T-helper 22 cell (primary cell): ENCODE data around the gene STK10.
"Not testable (repeated sequence)": the region's sequence is repeated elsewhere in the genome, so short reads cannot be mapped to it uniquely, and the experiment has no call there.

Source experiments
- DNase-seq: peaks from one replicate; pipeline ENCODE4 v3.0.0-alpha.2; 2020; ENCODE audit warnings: low read depth

The STK10 gene

DNA sequence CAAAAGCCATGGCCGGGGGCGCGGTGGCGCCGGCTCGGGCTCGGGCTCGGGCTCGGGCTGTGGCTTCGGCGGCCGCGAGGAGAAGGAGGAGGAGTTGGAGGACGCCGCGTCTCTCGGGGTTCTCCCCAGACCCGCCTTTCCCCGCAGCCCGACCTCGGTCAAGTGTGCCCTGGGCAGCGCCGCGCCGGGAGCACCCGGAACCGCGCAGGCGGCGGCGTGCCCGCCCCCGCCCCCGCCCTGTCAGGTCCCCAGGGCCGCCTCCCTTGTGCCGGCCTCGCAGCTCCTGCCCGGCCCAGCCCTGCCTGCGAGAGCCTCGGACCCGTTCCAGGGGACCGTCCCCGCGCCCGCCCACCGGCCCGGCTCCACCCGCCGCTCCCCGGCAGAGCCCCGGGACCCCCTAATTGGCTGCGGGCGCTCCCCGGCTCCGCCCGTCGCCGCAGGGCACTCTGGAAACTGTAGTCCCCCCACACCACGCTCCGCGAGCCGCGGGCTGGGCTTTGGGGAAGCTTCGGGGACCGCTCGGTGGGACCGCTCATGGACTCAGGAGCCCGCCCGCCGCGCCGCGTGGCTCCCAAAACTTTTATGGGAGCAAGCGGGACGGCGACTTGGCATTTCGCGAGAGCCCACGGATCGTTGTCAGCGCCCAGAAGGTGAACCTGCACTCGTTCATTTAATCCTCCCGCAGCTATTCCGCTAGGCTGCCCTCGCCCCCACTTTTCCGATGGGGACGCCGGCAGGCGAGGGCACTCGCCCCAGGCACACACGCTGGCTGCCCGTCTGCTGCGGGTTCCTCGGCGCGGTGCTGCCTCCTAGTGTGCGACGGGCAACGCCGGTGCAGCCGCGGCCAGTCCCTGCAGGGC, at the start of gene STK10:
Gene STK10, minus strand, starts transcription at position 192 of the 860 bp plus-strand sequence. Its CDS starts 182 bp downstream, at position 10.
- DNase-seq = peak; percentile 81

DNA sequence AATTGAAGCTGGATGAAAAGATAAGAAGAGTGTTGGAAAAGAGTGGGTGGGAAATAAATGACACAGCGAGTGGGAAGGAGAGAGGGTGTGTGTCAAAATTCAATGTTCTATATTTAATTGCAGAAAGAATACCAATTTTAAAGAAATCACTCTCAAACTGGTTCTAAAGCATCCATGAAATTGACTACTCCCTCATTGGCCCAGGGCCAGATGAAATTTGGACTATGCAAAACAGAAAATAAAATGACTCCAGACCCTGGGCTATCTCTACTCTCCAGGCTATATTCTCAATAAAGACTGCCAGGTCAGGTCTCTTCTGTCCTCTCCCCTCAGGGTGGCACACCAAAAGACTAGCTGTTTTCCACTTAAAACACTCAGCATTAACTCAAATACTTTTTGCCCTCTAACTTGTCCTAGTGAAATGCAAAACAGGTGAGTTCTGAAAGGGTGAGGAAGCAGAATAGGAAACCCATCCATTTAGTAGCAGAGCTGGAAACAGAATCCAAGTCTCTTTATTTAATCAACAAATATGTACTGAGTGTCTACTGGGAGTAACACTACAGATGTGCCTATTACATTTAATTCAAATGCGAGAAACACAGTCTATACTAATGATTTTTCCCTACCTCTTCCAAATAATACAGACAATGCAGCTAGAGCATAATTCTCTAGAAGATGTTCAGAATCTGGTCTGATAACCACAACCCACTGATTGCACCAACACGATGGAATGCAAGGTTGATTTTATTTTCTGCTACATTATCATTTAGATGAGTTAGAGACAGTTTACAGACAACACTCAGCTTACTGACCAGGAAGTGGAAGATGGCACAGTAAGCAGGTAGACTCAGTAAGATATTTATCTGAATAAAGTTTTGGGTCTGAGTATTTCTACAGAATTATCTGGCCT, 48.1 kb upstream of the STK10 start:
- DNase-seq = no peak

DNA sequence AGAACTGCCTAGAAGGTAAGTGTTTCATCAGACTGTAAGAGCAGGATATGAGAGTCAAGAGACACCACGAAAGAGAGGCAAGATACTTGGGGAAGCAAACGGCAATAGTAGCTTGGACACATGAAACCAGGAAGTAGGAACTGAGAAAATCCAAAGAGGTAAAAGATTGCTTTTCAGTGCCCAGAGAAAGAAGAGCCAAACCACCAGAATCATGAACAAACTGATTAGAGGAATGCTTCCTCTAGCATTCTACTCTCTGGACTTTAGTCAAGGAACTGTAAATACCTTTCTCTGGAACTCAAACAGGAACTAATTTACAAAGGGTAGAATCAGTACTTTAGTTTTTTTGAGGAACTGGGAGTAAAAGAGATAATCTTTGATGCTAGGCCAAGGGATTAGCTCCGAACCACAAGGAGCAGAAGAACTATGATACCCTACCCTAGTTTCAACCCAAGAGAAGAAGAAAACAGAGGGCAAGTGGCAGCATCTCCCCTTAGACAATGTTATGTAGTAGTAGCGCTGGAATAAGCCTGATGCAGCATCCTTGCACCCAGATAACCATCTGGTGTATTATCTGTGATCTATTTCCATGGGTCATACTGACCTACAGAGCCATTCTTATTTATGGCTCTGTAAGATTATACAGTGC, 47.2 kb upstream of the STK10 start:
- no peak for DNase-seq

DNA sequence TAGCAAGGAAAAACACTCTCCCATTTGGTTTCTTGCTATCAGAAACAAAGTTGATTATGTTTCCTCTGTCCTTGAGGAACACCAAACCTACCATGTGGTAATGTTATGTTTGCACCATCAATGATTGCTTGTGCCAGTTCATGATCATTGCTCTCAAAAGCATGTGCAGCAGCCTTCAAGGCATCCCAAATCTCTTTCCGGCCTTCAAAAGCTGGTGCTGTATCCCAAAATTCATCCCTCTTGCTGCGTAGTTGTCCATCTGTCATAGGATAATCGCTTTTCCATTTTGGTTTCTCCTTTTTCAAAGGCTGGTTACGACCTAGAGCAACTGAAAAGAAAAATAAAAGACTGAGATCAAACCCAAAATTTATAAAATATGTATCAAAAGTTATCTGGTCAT, 46.0 kb upstream of the STK10 start:
- DNase-seq = no peak

DNA sequence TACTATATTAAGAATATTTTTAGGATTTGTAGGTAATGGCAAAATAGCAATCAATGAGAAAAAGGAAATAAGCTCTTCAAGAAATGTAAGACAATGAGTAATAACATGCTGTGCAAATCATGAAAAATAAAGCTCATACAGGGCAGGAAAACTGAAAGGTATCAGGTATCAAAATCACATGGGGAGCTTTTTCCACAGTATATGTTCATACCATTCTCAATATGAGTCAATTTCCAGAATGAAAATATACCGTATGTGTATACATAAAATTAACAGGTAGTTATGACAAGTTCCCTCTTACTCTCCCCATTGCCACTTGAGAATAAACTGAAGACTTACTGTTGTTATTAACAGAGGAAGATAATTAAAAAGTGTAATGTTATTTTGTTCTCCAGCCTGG, 41.9 kb upstream of the STK10 start:
- DNase-seq = no peak

DNA sequence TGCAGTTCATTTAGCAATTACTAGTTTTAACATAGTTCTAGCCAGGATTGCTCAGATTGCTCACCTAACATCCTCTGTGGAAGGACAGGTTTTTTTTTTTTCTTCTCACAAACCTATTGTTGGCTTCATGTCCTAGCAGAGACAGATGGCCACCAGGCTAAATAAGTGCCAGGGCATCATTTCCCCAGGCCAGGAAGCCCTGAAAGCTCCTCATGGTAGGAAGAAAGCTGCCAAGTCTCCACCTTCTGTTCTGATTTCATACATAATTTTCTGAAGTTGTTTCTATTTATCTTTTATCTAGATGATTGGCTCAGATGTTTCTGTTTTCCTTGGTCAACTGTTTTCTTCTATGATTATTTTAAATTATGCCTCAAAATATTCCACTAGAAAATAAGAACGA, 37.0 kb upstream of the STK10 start:
- no peak for DNase-seq

DNA sequence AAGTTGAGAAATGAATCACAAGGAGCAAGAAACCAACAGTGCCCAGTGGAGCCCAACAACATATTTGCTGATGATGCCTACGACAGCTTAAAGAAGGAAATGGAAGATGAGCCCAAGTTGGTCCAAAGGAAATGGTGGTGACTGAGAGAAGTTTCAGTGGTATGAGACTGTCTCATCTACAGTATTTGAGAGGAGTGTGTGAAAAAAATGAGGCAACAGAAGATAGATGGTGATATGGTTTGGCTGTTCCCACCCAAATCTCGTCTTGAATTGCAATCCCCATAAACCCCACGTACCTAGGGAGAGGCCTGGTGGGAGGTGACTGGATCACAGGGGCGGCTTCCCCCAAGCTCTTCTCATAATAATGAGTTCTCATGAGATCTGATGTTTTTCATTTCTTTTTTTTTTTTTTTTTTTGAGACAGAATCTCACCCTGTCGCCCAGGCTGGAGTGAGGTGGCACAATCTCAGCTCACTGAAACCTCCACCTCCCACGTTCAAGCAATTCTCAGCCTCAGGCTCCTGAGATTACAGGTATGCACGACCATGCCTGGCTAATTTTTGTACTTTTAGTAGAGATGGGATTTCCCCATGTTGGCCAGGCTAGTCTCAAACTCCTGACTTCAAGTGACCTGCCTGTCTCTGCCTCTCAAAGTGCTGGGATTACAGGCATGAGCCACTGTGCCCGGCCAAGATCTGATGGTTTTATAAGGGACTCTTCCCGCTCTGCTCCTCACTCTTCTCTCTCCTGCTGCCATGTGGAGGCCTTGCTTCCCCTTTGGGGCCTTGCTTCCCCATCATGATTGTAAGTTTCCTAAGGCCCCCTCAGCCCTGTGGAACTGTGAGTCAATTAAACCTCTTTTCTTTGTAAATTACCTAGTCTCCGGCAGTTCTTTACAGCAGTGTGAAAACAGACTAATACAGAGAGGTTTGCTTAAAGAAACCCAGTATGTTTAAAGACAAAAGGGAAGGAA, 36.2 kb upstream of the STK10 start:
- no peak for DNase-seq

DNA sequence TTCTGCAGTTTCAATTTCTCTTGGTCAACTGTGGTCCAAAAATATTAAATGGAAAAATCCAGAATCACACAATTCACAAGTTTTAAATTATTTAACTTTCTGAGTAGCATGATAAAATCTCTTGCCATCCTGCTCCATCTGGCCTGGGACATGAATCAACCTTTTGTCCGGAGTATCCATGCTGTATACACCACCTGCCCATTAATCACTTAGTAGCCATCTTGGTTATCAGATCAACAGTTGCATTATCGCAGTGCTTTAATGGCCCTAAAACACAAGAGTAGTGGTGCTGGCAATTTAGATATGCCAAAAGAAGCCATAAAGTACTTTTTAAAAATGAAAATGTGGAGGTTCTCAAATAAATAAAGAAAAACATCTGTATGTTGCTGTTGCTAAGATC, 31.3 kb upstream of the STK10 start:
- no peak for DNase-seq

DNA sequence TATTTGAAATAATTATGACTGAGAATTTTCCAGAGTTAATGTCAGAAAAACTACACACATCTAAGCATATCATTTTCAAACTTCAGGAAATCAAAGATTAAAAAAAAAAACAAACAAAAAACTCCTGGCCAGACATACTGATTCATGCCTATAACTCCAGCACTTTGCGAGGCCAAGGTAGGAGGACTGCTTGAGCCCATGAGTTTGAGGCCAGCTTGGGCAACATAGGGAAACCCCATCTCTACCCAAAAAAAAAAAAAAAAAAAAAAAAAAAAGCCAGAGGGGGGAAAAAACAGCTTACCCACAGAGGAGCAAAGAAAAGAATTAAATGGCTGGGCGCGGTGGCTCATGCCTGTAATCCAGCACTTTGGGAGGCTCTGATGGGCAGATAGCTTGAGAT, 28.3 kb upstream of the STK10 start:
- no peak for DNase-seq

DNA sequence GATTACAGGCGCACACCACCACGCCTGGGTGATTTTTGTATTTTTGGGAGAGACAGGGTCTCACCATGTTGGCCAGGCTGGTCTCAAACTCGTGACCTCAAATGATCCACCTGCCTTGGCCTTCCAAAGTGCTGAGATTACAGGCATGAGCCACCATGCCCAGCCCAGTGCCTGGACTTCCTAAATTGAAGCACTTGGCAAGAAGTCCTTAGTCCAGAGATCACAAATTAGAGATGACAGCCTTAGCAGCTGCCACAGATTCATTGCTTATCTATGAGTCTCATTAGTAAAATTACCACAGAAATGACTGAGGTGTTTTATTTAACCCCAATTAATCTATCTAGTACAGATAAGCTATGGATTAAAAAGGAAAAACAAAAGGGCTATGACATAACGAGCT, 25.1 kb upstream of the STK10 start:
- DNase-seq = no peak

DNA sequence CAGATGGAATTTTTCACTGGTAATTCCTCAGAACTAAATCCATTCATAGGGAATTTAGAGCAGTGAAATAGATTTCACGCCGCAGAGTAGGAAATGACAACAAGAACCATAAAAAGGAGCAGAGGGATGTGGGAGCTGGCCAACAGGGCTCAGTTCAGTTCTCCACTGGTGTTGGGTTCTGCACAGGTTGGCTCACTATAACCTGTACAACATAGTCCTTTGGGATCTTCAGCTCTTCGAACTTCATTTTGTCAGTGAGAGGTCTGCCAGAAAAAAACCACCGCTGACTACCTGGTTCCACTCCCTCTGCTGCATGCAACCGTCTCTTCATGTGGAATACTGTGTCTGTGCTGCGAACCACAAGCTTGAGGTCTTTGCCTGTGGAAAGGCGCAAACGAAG, 23.7 kb upstream of the STK10 start:
- no peak for DNase-seq

DNA sequence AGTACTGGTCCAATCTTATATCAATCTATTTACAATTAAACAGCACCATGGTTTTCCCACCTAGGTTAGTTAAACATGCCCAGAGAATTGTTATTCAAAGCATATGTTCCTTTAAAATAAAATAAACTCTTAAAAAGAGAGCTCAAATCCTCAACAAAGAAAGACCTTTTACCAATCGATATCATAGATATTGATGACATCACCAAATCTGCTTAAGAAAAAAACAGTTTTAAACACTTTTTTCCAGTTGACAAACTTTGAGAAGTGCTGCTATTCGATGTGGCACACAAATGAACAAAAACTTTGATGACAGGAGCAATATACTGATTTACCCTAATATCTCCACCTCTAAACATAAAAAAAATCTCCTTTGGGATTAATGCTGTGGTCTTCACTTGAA, 21.7 kb upstream of the STK10 start:
- no peak for DNase-seq

DNA sequence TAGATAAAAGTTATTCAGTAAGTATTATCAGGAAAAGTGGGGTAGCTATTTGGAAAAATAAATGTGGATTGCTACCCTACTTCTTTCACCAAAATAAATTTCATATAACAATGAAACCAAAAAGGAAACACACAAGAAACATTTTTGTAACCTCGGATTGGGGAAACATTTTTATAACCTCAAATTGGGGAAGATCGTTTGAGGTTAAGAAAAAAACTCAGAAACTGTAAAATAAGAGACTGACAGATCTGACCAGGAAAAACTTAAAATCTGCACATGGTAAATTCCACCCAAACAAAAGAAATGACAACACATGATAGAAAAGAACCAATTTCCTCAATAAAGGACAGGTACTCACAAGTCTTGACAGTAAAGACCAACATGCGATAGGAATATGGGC, 19.5 kb upstream of the STK10 start:
- no peak for DNase-seq

DNA sequence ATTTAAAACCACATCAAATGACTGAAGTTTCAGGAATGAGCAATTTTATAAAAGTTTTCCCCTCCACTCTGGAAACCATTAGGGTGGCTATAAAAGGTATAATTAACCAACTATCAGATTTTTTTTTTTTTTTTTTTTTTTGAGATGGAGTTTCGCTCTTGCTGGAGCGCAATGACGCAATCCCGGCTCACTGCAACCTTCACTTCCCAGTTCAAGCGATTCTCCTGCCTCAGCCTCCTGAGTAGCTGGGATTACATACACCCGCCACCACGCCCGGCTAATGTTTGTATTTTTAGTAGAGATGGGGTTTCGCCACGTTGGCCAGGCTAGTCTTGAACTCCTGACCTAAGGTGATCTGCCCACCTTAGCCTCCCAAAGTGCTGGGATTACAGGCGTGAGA, 18.0 kb upstream of the STK10 start:
- not testable (repeated sequence) for DNase-seq

DNA sequence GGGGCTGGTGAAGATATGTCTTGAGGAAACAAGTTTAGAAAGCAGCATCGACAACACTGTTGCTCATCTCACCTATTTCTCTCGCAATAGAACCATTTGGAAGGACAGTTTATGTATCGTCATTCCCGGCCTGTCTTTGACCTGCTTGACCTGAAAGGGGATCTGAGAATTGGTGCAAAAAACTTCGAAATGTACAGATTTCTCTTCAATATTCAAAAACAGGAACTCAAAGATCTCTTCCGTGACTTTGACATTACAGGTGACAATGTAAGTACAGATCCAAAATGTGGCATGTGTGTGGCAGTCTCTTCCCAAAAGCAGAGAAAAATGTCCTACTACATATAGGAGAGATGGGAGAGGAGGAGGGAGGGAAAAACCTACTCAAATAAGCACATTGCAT, 12.5 kb upstream of the STK10 start:
- no peak for DNase-seq

DNA sequence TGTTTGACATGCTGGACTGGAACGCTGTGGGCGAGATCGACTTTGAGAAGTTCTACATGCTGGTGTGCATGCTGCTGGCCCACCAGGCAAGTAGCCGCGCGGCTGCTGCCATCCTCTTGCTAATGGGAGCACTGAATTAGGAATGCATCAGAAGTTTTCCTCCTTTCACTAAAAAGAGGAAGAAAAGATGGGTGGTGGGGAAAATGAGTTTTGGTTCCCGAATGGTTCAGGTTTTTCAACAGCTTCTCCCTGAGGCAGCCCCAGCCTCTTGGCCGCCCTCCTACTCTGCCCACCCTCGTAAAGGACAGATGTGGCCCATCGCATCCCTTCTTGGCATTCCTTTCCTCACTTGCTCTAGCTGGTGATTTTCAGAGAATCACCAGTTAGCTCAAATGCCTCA, 11.4 kb upstream of the STK10 start:
- DNase-seq = no peak

DNA sequence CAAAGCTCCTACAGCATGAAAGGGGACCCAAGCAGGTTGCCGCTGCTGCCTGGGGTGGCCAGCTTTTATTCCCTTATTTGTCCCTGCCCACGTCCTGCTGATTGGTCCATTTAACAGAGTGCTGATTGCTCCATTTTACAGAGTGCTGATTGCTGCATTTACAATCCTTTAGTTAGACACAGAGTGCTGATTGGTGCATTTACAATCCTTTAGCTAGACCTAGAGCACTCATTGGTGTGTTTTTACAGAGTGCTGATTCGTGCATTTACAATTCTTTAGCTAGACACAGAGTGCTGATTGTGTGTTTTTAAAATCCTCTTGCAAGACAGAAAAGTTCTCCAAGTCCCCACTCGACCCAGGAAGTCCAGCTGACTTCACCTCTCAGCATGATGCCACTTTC, 9.8 kb upstream of the STK10 start:
- DNase-seq = not testable (repeated sequence)

DNA sequence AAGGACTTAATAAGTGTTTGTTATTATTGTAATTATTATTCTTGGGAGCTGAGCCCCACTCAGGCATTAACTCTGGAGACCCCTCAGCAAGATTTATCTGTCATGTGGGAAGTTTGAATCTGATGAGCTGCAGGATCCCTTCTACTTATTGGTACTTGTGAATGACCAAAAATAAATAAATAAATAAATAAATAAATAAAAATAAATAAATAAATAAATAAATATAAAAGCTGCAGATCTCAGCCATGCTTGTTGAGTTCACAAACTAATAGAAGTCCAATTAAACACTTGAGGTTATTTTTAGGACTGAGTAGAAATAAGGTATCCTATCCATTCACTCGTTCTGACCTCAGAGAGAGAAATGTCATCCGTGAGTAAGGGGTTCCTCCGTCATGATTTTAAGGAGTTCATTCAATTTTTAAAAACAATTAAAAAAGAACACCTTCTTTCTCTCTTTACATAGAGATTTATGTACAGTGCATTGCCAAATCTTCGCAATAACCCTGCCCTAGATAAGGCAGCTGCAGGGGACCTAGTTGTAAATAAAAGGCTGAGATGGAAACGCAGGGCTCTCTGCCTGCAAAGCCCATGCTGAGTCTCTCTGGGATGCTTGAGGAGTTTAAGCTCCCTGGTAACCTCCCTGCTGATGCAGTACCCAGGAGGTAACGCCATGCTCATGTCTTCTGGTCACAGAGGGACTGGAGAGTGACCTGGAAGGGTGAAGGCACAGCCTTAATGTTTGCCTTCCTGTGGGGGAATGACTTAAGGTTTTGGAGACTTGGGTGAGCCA, 7.2 kb upstream of the STK10 start:
- no peak for DNase-seq

DNA sequence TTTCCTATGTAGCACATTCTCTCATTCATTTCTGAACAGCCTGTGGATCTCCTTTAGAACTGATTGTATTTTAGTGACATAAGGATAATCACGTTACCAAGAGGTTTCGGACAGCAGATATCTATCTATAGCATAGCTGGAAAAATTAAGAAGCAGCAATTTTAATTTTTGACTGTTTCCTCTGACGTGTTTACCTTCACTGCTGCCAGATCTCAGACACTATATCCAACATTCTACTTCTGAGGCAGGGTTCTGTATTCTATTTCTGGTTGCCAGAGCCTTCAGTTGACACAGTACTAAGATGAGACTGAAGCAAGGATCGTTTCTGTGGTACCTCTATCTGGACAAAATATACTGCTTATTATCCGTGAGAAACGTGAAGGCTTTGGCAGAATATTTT, 5.8 kb upstream of the STK10 start, which contains the start of gene EFCAB9:
Gene EFCAB9, plus strand, starts transcription at position 301 of the 400 bp plus-strand sequence. Its CDS starts 1 bp downstream, at position 302.
- no peak for DNase-seq

DNA sequence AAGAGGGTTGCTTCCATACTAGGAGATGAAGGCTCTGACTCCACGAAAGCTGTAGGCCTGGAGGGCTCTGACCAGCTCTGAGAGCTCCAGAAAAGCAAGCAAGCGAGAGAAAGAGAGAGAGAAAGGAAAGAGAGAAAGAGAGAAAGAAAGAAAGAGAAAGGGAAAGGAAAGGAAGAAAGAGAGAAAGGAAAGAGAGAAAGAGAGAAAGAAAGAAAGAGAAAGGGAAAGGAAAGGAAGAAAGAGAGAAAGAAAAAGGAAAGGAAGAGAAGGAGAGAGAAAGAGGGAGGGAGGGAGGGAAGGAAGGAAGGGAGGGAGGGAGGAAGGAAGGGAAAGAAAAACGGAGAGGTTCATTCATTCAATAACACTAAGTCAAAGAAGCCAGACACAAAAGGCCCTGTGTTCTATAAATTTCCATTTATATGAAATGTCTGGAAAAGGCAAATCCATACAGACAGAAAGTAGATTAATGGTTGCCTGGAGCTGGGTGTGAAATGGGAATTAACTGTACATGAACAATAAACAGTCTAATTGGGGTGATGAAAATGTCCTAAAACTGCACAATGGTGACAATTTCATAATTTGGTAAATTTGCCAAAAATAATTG, 1.8 kb upstream of the STK10 start:
- no peak for DNase-seq
